LNCAP (cell line): ENCODE data around the gene ABCC1.

ENCODE experiments used
- CTCF ChIP-seq: fragments of 450-650 bp; IDR thresholded peaks from 2 replicates; pipeline ENCODE4 v1.5.1; 2017; ENCODE audit warnings: mild to moderate bottlenecking

Gene ABCC1

GRCh38 chr16:16099320-16099719 lies 149.9 kb downstream of the ABCC1 start:
- TF ChIP-seq CTCF: no peak

- no peak for TF ChIP-seq CTCF
Observed at GRCh38 chr16:16100631-16101030, 151.2 kb downstream of the ABCC1 start.

DNA sequence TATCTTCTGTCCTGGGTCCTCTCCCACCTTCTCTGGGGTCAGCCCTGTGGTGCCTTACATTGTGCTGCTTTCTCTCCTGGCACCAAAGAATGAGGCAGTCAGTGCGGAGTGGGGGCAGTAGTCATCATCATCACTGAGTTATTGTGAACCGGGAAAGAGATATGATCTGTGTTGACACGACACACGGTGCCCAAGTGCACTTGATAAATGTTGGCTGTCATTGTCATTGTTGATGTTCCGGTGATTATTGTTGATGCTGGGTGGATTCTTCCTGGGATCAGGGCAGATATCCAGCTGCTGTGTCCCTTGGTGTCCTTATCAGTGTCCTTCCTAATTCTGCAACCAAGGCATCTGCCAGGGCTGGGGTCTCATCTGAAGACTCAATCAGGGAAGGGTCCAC lies 152.2 kb downstream of the ABCC1 start:
- TF ChIP-seq CTCF: no peak

- TF ChIP-seq CTCF: no peak
Observed at GRCh38 chr16:16102738-16103137, 153.3 kb downstream of the ABCC1 start.

GRCh38 chr16:16105646-16106045 lies 156.2 kb downstream of the ABCC1 start:
- TF ChIP-seq CTCF: no peak

GRCh38 chr16:16106466-16106865 lies 157.1 kb downstream of the ABCC1 start:
- TF ChIP-seq CTCF: no peak

DNA sequence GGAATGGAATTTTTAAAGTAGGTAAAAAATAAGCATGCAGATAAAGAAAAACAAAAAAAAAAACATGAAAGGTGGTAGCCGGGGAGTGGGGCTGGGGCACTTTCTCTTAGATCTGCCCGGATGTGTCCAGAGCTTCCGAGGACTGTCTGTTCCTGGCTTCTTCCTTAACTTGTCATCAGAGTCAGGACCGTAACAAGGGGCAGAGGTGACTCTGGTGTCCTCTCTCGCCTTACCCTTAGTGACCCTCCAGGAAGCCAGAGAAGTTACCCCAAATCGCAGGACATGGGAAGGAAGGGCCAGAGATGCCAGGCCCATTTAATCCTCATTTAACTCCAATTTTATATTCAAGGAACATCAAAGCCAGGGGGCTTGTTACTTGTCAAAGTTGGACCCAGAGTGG lies 158.4 kb downstream of the ABCC1 start:
- no peak for TF ChIP-seq CTCF

GRCh38 chr16:16108759-16109158 lies 159.3 kb downstream of the ABCC1 start:
- no peak for TF ChIP-seq CTCF
